DOHH2 (cell line): Measurements from ENCODE around the gene RPH3AL.
"Not testable (repeated sequence)": the region's sequence is repeated elsewhere in the genome, so short reads cannot be mapped to it uniquely, and the experiment has no call there.

Experiments
- H3F3A ChIP-seq: fragments of 200-600 bp; sonication (generic), shearing (Covaris generic); 2 replicates; pipeline ENCODE4 v1.6.0; 2016; ENCODE audit warnings: antibody characterized with exemption, mild to moderate bottlenecking; ENCODE audit not compliant: control insufficient read depth, insufficient read depth
- H3K27ac ChIP-seq: fragments of 200-600 bp; sonication (generic); 2 replicates; pipeline ENCODE4 v1.5.1; 2014; ENCODE audit warnings: low read depth, mild to moderate bottlenecking, low read length, moderate library complexity
- H3K27me3 ChIP-seq: fragments of 200-600 bp; sonication (generic); 2 replicates; pipeline ENCODE4 v1.6.1; 2014; ENCODE audit warnings: mild to moderate bottlenecking, low read length, mixed read lengths; ENCODE audit not compliant: control insufficient read depth
- H3K36me3 ChIP-seq: fragments of 200-600 bp; sonication (generic); 2 replicates; pipeline ENCODE4 v1.6.1; 2014; ENCODE audit warnings: mild to moderate bottlenecking, low read length, moderate library complexity, mixed read lengths; ENCODE audit not compliant: control insufficient read depth
- H3K4me1 ChIP-seq: fragments of 200-600 bp; sonication (generic); 2 replicates; pipeline ENCODE4 v1.6.1; 2014; ENCODE audit warnings: mild to moderate bottlenecking, low read length, mixed read lengths; ENCODE audit not compliant: control insufficient read depth
- H3K4me2 ChIP-seq: fragments of 200-600 bp; sonication (generic); 2 replicates; pipeline ENCODE4 v1.6.0; 2014; ENCODE audit warnings: mild to moderate bottlenecking, low read length, moderate library complexity
- H3K4me3 ChIP-seq: fragments of 200-600 bp; sonication (generic); 2 replicates; pipeline ENCODE4 v1.5.1; 2014; ENCODE audit warnings: mild to moderate bottlenecking, low read length, mixed read lengths
- H3K79me2 ChIP-seq: fragments of 200-600 bp; sonication (generic); 2 replicates; pipeline ENCODE4 v1.6.1; 2014; ENCODE audit warnings: mild to moderate bottlenecking, low read length, mixed read lengths; ENCODE audit not compliant: control insufficient read depth
- H3K9me2 ChIP-seq: fragments of 200-600 bp; sonication (generic); replicated peaks from 2 replicates; pipeline ENCODE4 v1.6.1; 2014; ENCODE audit warnings: mild to moderate bottlenecking, low read length, mixed read lengths; ENCODE audit not compliant: control insufficient read depth
- H3K9me3 ChIP-seq: fragments of 200-600 bp; sonication (generic); 2 replicates; pipeline ENCODE4 v1.6.1; 2014; ENCODE audit warnings: antibody characterized with exemption, low read length, mixed read lengths; ENCODE audit not compliant: control insufficient read depth, insufficient read depth
- H4K20me1 ChIP-seq: fragments of 200-600 bp; sonication (generic); 2 replicates; pipeline ENCODE4 v1.6.0; 2014; ENCODE audit warnings: low read depth, mild to moderate bottlenecking, antibody characterized with exemption, low read length, moderate library complexity; ENCODE audit not compliant: control insufficient read depth, insufficient read depth
- CTCF ChIP-seq: fragments of 200-600 bp; sonication (generic); IDR thresholded peaks from one replicate; pipeline ENCODE4 v1.5.1; 2014; ENCODE audit warnings: antibody characterized with exemption, mild to moderate bottlenecking, low read depth, low read length; ENCODE audit not compliant: poor library complexity, severe bottlenecking
- EZH2phosphoT487 ChIP-seq: fragments of 200-600 bp; sonication (generic); IDR thresholded peaks from 2 replicates; pipeline ENCODE4 v1.6.1; 2017; ENCODE audit warnings: borderline replicate concordance, mild to moderate bottlenecking, antibody characterized with exemption, low read length, moderate library complexity, mixed read lengths

The RPH3AL gene

DNA sequence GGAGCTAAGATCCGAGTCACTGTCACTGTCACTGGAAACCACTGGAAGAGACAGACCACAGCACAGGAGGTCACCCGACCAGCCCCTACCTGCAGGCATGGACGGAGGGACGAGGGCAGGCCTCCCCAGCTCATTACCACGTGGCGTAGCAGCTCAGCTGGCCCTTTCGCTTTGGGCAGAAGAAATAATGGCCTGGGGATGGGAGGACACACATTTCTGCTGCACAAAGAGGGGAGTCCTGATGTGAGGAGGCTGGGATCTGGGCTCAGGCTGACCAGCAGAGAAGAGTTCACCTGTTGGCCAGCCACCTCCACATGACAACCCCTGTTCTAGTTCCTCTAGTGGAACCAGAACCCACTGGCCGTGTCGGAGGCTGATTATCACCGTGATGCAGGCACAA, 132.9 kb downstream of the RPH3AL start:
- H3K27me3 ChIP-seq, result no peaks in the 10 kb centered on the region
- H3K4me2 ChIP-seq, result no peak overlapping the region
- peaks cover 6% of the 10 kb centered on the region for H3K4me1 ChIP-seq
- H3K36me3 ChIP-seq, result no peaks in the 10 kb centered on the region
- H3K27ac ChIP-seq, result no peak overlapping the region
- no peaks in the 10 kb centered on the region for H3F3A ChIP-seq
- no peak for TF ChIP-seq EZH2phosphoT487
- no peak for TF ChIP-seq CTCF
- H3K9me3 ChIP-seq, result no peaks in the 10 kb centered on the region
- H3K9me2 ChIP-seq, result no peaks in the 10 kb centered on the region
- H3K79me2 ChIP-seq, result peaks cover 9% of the 10 kb centered on the region
- no peaks in the 10 kb centered on the region for H4K20me1 ChIP-seq
- H3K4me3 ChIP-seq, result no peak overlapping the region

- no peak for TF ChIP-seq CTCF
- TF ChIP-seq EZH2phosphoT487, result no peak
- Histone ChIP-seq H3K36me3 (no peaks in the 10 kb centered on the region), H3F3A (no peaks in the 10 kb centered on the region), H3K27me3 (no peaks in the 10 kb centered on the region), H3K4me1 (peaks cover 9% of the 10 kb centered on the region), H3K4me3 (no peak overlapping the region), H4K20me1 (no peaks in the 10 kb centered on the region), H3K9me3 (no peaks in the 10 kb centered on the region), H3K4me2 (no peak overlapping the region), H3K9me2 (no peaks in the 10 kb centered on the region), H3K27ac (no peak overlapping the region), H3K79me2 (peaks cover 17% of the 10 kb centered on the region)
These were observed 134.0 kb downstream of the RPH3AL start for GRCh38 chr17:218432-219110.

GRCh38 chr17:216625-217024, 136.0 kb downstream of the RPH3AL start:
- H3K4me2 ChIP-seq, result peak overlapping the region; percentile 51; the same call in 1 of the 2 replicates
- H3K79me2 ChIP-seq, result peaks cover 17% of the 10 kb centered on the region
- H4K20me1 ChIP-seq, result no peaks in the 10 kb centered on the region
- H3F3A ChIP-seq, result no peaks in the 10 kb centered on the region
- H3K4me3 ChIP-seq, result peak overlapping the region; percentile 52; the same call in 1 of the 2 replicates
- H3K9me2 ChIP-seq, result no peaks in the 10 kb centered on the region
- no peak overlapping the region for H3K27ac ChIP-seq
- H3K4me1 ChIP-seq, result peaks cover 9% of the 10 kb centered on the region
- H3K9me3 ChIP-seq, result no peaks in the 10 kb centered on the region
- TF ChIP-seq CTCF (no peak), EZH2phosphoT487 (no peak)
- H3K36me3 ChIP-seq, result 0 out of 2 replicates have a peak, but pooled peaks cover 3% of the 10 kb centered on the region
- H3K27me3 ChIP-seq, result no peaks in the 10 kb centered on the region

DNA sequence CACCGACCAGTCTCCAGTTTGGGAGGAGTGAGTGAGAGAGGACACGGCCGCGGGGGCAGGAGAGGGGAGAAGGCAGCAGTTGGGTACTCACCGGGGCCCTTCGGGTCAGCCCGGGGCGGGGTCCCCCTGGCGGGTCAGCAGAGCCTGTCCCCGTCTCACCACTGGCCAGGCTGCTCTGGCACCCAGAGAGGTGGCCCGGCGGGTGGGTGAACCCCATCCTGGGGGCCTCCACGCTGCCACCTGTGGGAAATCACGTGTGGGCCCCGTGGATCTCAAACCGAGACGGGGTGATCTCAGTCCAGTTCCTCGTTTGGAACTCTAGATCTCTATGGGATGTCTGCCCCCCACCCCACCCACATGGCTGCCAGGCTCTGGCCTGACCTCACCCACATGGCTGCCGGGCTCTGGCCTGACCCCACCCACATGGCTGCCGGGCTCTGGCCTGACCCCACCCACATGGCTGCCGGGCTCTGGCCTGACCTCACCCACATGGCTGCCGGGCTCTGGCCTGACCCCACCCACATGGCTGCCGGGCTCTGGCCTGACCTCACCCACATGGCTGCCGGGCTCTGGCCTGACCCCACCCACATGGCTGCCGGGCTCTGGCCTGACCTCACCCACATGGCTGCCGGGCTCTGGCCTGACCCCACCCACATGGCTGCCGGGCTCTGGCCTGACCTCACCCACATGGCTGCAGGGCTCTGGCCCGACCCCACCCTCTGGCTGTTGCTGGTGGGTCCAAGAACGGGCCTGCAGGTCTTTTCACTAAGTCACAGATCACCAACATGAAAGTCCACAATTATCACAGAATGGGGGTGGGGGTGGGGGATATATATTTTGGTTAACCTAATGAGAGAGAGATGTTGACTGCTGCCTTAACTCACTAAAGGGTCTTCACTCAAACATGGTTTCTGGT, 136.8 kb downstream of the RPH3AL start:
- H3K36me3 ChIP-seq, H3F3A ChIP-seq, H3K9me3 ChIP-seq, H3K27me3 ChIP-seq, H3K4me1 ChIP-seq, H4K20me1 ChIP-seq, H3K9me2 ChIP-seq, H3K27ac ChIP-seq: not testable (repeated sequence)
- peaks cover 17% of the 10 kb centered on the region for H3K79me2 ChIP-seq
- H3K4me3 ChIP-seq, result peak overlapping the region; percentile 74
- peak overlapping the region; percentile 72 for H3K4me2 ChIP-seq
